ENCODE results near the gene ZBTB38. TPM values are rescaled to one million over a fixed set of nuclear protein-coding genes. Genes with fewer than 3 reads are reported as not detected.
A peak's percentile ranks its signal among the peaks of the same experiment; 100 is the strongest.

Gene ZBTB38
- total RNA-seq, 1 experiment from 2014 or later = 46.7 TPM

DNA sequence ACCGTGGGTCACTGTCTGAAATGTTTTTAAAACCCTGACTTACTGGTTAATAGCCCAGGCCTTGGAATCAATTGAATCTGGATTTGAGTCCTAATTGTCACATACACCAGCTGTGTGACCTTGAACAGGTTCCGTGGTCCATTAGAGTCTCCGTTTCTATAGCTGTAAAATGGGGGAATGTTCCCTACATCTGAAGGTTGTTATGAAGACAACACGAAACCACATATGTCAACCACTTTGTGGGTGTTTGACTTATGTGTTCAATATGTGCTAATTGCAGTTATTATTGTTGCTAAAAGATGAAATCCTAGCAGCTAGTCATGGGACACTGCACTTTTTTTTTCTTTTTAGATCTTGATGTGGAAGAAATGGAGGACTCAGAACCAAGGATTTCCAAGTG is 35.3 kb downstream of the ZBTB38 start:
- H3K9me3 ChIP-seq (ENCODE audit: control insufficient read depth, insufficient read depth, low read depth, low read length) = no peaks in the 10 kb centered on the region
- ChIA-PET POLR2A (interaction anchor here (0.5 kb wide), 1 partner anchor 580 kb away, joined by 5 read pairs; no protein-coding TSS in a partner anchor), CTCF (interaction anchor here (0.6 kb wide), 1 partner anchor 20 kb away, joined by 3 read pairs; no protein-coding TSS in a partner anchor)
- peaks cover 27% of the 10 kb centered on the region for H3K4me1 ChIP-seq (ENCODE audit: control insufficient read depth, insufficient read depth, low read length)
- TF ChIP-seq, protein P1, sequence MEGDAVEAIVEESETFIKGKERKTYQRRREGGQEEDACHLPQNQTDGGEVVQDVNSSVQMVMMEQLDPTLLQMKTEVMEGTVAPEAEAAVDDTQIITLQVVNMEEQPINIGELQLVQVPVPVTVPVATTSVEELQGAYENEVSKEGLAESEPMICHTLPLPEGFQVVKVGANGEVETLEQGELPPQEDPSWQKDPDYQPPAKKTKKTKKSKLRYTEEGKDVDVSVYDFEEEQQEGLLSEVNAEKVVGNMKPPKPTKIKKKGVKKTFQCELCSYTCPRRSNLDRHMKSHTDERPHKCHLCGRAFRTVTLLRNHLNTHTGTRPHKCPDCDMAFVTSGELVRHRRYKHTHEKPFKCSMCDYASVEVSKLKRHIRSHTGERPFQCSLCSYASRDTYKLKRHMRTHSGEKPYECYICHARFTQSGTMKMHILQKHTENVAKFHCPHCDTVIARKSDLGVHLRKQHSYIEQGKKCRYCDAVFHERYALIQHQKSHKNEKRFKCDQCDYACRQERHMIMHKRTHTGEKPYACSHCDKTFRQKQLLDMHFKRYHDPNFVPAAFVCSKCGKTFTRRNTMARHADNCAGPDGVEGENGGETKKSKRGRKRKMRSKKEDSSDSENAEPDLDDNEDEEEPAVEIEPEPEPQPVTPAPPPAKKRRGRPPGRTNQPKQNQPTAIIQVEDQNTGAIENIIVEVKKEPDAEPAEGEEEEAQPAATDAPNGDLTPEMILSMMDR (IDR thresholded peaks at IDR 0.05) = no peak
- no peak for TF ChIP-seq POLR2AphosphoS5 (IDR thresholded peaks at IDR 0.05; ENCODE audit: low read depth, low read length)
- TF ChIP-seq TCF7L2 (IDR thresholded peaks at IDR 0.05; ENCODE audit: low read depth, low read length) = no peak
- no peak for TF ChIP-seq SIN3A (IDR thresholded peaks at IDR 0.05; ENCODE audit: borderline replicate concordance, insufficient read depth, low read depth, low read length)
- TF ChIP-seq, protein P2, sequence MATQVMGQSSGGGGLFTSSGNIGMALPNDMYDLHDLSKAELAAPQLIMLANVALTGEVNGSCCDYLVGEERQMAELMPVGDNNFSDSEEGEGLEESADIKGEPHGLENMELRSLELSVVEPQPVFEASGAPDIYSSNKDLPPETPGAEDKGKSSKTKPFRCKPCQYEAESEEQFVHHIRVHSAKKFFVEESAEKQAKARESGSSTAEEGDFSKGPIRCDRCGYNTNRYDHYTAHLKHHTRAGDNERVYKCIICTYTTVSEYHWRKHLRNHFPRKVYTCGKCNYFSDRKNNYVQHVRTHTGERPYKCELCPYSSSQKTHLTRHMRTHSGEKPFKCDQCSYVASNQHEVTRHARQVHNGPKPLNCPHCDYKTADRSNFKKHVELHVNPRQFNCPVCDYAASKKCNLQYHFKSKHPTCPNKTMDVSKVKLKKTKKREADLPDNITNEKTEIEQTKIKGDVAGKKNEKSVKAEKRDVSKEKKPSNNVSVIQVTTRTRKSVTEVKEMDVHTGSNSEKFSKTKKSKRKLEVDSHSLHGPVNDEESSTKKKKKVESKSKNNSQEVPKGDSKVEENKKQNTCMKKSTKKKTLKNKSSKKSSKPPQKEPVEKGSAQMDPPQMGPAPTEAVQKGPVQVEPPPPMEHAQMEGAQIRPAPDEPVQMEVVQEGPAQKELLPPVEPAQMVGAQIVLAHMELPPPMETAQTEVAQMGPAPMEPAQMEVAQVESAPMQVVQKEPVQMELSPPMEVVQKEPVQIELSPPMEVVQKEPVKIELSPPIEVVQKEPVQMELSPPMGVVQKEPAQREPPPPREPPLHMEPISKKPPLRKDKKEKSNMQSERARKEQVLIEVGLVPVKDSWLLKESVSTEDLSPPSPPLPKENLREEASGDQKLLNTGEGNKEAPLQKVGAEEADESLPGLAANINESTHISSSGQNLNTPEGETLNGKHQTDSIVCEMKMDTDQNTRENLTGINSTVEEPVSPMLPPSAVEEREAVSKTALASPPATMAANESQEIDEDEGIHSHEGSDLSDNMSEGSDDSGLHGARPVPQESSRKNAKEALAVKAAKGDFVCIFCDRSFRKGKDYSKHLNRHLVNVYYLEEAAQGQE (IDR thresholded peaks at IDR 0.05; ENCODE audit: insufficient read depth in 1 of 2, low read depth in 2 of 2, low read length in 1 of 2) = no peak
- DNase-seq (ENCODE audit: low read depth, low spot score) (no peak), ATAC-seq (no peak)
- peak overlapping the region in 1 of 2 experiments; percentile 78; a peak in 2 of 4 replicates for H3K4me3 ChIP-seq (ENCODE audit: low read depth in 2 of 2, low read length in 2 of 2)
- H3K27me3 ChIP-seq (ENCODE audit: control insufficient read depth, insufficient read depth, low read length) = no peaks in the 10 kb centered on the region
- in situ Hi-C loops (cut with HindIII; ENCODE audit: low pct_unique_long_range_greater_than_20kb, low sequenced_read_pairs) (no loop called here), intact Hi-C loops (cut with micrococcal nuclease; ENCODE audit: unreplicated experiment) (no loop called here)
- H3K36me3 ChIP-seq (ENCODE audit: control insufficient read depth, insufficient read depth, low read length) = 0 out of 2 replicates have a peak, but pooled peaks cover 7% of the 10 kb centered on the region
- BruUV-seq (replicated peaks) = no TSS peak
- peak overlapping the region; percentile 62; the same call in 1 of the 2 replicates for H3K27ac ChIP-seq (ENCODE audit: low read length)

DNA sequence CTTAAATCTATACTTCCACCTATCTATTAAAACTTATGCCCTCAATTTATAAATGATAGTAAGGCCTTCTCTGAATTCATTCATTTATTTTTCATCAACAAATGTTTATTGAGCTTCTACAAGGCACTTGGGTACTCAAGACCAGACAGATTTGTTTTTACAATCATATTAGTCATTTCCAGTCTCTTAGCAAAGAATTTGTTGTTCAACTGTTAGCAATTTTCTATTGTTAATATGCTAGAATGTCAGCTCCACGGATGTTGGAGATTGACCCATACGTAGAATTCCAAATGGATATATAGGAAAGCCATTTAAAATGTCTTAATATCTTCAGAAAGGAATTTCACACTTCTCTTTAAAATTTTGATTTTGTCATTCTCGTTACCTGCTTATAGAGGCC is 36.7 kb downstream of the ZBTB38 start:
- Histone ChIP-seq H3K27me3 (ENCODE audit: control insufficient read depth, insufficient read depth, low read length) (no peaks in the 10 kb centered on the region), H3K36me3 (ENCODE audit: control insufficient read depth, insufficient read depth, low read length) (0 out of 2 replicates have a peak, but pooled peaks cover 7% of the 10 kb centered on the region), H3K4me3 (ENCODE audit: low read depth in 2 of 2, low read length in 2 of 2) (no peak overlapping the region), H3K9me3 (ENCODE audit: control insufficient read depth, insufficient read depth, low read depth, low read length) (no peaks in the 10 kb centered on the region), H3K27ac (ENCODE audit: low read length) (no peak overlapping the region), H3K4me1 (ENCODE audit: control insufficient read depth, insufficient read depth, low read length) (peaks cover 35% of the 10 kb centered on the region)
- in situ Hi-C loops (cut with HindIII; ENCODE audit: low pct_unique_long_range_greater_than_20kb, low sequenced_read_pairs) (no loop called here), intact Hi-C loops (cut with micrococcal nuclease; ENCODE audit: unreplicated experiment) (no loop called here)
- BruUV-seq (replicated peaks) = no TSS peak
- CTCF ChIA-PET = no interaction called here
- POLR2A ChIA-PET = no interaction called here
- no peak for DNase-seq (ENCODE audit: low read depth, low spot score)
- no peak for ATAC-seq
- TF ChIP-seq, protein P2 (IDR thresholded peaks at IDR 0.05; ENCODE audit: insufficient read depth in 1 of 2, low read depth in 2 of 2, low read length in 1 of 2) = no peak
- TF ChIP-seq, protein P1 (IDR thresholded peaks at IDR 0.05) = no peak
- TF ChIP-seq TCF7L2 (IDR thresholded peaks at IDR 0.05; ENCODE audit: low read depth, low read length) (no peak), SIN3A (IDR thresholded peaks at IDR 0.05; ENCODE audit: borderline replicate concordance, insufficient read depth, low read depth, low read length) (no peak), POLR2AphosphoS5 (IDR thresholded peaks at IDR 0.05; ENCODE audit: low read depth, low read length) (no peak)
